Measurements from ENCODE around the gene PDZD2.
"Not testable (repeated sequence)": the region's sequence is repeated elsewhere in the genome, so short reads cannot be mapped to it uniquely, and the experiment has no call there.

PDZD2 gene

DNA sequence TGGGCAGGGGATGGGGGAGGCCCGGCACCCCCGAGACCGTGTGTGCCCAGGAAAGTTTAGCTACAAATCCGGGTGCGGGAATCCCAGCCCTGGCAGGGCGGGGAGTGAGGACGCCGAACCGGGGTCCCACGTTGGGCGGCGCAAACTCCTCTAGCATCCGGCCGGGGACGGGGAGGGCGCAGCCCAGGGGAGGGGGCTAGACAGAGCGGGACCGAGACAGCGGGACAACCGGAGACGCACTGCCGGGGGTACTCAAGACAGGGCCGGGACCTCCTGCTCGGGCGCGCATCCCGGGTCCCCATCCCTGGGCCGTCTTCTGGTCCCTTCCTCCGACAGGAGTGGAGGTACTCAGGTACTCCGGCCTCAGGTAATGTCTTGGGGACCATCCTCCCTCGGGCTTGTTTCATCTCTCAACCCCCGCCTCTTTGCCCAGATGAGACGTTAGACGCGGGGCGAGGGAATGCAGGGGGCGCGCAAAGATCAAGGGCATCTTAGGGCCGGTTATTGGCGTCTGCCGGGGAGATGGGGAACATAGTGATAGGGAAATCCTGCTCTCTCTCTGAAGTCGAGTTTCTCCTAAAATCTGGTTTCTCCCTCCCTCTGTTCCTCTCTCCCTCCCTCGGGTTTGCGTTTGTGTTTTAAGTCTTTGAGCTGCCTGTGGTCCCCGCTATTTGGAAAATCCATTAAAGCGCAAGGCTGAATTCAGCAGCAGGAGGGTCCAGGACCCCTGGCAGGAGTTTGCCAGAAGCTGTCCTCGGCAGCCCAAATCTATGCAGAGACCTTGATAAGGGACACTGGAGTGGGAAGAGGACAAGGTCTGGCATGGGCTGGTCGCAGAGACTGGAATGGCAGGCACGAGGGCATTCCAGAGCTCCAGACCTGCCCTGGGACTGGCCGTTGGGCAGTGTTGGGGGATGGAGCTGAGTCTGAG, 815 bp downstream of the PDZD2 start:
- peak in 1 of 2 experiments; percentile 29 for DNase-seq

DNA sequence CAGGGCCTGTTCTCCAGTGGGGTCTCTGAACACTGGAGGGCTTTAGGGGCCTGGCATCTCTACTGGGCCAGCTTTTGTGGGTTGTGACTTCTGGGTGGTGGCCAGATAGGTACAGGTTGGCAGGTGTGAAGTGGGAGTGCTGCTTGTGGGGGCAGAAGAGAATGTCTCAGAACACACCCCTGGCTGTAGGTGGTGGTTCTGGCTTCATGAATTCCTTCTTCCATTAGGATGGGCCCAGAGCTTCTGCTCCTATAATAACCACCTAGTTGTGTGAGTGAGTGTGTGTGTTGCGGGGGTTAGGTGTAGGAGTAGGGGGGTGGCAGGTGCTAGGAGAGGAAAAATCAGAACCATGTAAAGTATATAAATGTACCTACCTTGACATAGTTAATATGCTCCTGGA, 1.6 kb downstream of the PDZD2 start:
- no peak for DNase-seq

DNA sequence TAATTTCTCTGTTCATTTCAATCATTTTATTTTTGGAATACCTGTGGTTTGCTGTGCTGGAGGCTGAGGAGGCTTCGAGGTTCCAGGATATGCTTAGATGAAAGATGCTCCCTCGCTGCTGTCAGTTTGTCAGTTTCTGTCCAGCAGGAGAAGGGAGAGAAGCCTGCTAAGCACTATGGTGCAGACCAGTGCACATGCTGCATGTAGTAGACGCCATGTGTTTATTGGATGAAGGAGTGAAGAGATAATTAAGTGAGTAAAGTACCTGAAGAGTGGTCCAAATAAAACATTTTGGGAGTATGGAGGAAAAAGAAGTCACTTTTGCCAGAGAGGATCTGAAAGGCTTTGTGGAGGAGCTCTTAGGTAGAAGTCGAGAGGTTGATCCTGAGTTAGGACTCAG, 2.1 kb downstream of the PDZD2 start:
- DNase-seq, result no peak

DNA sequence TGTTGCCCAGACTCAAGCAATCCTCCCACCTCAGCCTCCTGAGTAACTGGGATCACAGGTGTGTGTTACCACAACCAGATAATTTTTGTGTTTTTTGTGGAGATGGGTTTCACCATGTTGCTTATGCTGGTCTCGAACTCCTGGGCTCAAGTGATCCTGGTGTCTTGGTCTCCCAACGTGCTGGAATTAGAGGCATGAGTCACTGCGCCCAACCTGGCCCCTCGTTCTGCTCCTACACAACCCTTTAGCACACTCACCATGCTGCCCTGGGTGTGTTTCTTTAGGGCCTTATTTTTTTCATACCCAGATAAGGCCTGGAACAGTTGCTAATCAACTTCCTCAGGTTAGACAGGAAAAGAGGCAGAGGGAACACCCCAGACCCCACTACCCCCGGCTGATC, 2.6 kb downstream of the PDZD2 start:
- DNase-seq, result no peak

DNA sequence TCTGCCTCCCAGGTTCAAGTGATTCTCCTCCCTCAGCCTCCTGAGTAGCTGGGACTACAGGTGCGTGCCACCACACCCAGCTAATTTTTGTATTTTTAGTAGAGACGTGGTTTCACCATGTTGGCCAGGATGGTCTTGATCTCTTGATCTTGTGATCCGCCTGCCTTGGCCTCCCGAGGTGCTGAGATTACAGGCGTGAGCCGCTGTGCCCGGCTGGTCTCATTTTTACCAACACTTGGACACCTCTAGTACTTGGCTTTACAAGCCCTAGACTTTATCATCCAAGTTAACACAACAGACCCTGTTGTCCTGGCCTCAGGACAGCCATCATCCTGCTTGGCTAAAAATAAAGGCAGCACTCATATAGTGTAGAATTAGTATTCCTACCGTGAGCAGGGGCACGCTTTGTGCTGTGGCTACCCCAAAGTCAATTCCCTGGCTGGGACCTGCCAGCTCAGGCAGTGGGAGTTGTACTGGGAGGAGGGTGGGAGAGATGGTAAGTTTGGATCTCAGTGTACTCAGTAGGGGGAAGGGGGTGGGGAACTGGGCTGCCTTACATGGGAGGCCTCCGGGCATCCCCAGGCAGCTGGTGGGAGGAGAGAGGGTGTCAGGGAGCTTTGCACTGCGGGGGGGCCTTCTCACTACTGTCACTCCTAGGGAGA, 6.6 kb downstream of the PDZD2 start:
- no peak for DNase-seq

DNA sequence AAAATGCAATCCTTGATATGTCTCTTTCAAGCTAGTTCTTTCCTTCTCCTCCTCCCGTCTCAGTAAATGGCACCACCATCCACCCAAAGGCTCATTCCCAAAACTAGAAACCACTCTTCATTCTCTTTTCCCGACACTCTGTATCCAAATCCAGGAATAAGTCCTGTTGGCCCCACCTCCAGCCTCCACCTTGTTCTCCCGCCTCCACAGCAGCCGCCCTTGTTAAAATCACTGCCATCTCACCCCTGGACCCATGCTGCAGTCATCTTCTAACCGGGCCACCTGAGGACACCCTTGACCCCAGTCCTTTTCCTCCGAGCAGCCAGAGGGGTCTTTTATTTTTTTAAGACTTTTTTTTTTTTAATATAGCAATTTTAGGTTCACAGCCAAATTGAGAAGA, 9.4 kb downstream of the PDZD2 start:
- no peak for DNase-seq

DNA sequence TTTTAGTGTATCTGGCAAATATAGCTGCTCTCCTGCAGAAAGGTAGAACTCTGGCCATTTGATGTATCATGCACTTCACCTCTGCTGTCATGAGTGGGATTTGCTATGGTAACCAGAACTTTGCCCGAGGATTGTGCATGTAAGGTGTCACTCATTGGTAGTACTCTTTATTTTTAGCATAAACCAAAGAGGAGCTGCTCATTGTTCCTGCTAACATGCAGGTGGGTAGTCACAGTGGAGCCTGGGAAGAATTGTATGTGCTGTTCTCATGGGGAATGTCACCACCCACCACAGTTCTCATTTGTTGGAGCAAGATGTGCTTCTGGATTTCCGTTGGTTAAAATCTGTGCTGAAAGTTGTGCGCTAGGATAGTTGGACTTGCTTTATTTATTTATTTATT, 12.3 kb downstream of the PDZD2 start:
- no peak for DNase-seq

DNA sequence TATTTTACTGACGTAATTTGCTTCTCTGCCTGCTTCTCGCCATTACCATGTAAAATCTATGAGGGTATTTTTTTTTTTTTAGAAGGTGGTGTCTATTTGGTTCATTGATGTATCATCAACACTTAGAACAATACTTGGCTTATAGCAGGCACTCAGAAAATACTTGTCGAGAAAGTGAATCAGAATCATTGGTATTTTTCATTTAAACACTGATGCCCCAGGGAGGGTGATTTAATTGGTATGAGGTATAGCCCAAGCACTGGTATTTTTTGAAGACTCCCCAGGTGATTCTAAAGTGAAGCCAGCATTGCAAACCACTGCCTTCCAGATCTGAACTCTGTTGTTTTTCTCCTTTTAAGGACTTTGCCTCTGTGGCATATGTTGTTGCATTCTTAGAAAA, 16.6 kb downstream of the PDZD2 start:
- no peak for DNase-seq

DNA sequence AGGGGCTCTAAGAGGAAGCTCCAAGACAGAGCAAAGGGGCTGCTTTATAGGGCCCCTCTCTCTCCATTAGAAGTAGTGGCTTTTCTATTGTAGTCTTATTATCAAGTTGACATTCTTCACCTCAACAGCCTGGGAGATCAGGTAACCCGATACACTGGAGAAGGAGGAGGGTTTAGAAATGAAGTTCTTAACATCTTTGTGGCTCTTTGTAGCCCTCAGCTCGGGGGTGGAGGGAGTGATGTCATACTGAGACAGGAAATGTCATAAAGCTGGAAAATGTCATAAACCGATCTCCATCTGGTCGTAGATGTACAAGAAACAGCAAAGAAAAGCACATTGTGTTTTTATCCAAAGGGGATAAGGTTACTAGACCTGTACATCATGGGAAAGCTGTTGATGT, 17.9 kb downstream of the PDZD2 start:
- DNase-seq, result no peak

DNA sequence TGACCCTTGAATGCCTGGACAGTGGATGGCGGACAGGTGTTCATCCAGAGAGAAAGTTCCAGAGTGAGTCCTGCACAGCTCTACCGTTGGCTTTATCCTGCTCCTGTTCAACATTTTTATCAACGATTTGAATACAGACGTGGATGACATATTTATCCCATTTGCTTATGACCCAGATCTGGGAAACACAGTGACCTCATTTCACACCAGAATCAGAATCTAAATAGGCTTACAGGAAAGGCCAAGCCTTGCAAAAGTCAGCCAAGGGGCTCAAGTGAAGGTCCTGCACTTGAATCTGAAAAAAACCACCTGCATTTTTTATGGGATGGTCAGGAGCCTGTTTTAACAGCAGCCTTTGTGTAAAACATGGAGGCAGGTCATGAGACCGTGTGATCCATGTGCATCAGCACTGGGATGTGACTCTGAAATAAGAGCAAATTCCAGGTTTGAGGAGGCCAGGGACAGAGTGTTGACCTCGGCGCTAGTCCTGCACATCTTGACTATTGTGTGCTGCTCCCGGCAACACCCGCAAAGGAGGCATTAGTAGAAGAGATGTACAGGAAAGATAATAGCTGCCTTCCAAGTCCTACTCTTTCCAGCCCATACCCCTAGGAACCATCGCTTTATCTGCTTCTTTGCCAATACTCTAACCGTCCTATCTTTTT, 18.5 kb downstream of the PDZD2 start:
- no peak for DNase-seq

DNA sequence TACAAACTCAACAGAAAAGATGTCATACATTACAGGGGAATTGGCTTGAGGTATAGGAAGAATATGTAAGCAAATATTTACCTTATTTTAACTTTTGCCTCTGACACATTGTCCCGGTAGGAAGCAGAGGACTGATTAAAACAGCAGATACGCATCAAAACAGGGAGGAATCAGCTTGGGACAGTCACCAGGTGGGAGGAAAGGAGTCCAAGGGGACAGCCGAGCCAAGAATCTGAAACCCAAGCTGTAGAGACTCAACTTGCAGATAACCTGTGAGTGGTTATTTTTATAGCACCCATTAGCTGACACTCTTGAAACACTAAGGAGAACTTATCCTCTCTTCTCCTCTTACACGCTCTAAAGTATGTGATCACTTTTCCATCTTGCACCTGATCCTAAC, 22.3 kb downstream of the PDZD2 start:
- no peak for DNase-seq

DNA sequence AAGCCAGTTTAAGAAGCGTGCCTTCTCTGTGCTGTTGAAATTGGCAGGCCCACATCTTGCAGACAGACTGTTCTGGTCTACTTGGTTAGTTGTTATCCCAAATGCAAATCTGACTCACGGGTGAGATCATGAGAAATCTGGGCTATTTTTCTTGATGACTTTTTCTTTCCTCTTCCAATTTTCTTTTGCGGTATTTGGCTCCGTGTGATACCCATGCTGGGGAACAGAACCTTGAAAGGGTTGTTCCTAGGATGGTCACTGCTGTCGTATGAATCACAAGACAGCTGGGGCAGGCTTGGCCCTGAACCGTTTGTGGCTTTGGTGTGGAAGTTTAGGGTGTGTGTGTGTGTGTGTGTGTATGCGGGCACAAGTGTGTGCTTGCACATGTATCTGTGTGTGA, 24.6 kb downstream of the PDZD2 start:
- DNase-seq, result no peak

DNA sequence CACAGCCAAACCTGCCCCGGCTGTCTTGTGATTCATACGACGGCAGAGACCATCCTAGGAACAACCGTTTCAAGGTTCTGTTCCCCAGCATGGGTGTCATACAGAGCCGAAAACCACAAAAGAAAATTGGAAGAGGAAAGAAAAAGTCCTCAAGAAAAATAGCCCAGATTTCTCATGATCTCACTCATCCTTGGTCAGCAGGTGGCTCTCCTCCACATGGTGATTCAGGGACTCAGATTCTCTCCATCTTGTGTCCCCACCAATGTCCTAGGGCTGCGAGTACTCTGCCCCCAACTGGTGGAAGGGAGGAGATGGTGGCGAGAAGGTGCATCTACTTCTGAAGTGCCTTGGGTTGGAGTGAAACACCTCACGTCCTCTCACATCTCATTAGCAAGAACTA, 25.6 kb downstream of the PDZD2 start:
- peak; percentile 18 for DNase-seq

DNA sequence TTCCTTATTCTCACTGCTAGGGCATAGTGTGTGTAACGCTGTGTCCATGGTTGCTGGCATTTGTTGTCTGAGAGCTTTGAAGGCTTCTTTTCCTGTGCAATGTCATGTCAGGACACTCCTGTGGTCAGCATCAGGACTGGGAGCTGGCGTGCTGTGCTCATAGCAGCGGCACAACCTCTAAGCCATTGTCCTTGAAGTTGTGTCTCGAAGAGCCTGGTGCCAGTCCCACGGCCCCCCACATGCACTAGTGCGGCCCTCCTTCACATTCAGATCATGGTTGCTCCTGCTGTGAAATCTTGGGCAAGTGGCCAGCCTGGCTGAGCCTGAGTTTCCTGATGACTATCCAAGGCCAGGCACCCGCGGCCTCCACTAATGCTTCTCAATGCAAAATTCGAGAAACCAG, 32.4 kb downstream of the PDZD2 start:
- DNase-seq, result no peak

DNA sequence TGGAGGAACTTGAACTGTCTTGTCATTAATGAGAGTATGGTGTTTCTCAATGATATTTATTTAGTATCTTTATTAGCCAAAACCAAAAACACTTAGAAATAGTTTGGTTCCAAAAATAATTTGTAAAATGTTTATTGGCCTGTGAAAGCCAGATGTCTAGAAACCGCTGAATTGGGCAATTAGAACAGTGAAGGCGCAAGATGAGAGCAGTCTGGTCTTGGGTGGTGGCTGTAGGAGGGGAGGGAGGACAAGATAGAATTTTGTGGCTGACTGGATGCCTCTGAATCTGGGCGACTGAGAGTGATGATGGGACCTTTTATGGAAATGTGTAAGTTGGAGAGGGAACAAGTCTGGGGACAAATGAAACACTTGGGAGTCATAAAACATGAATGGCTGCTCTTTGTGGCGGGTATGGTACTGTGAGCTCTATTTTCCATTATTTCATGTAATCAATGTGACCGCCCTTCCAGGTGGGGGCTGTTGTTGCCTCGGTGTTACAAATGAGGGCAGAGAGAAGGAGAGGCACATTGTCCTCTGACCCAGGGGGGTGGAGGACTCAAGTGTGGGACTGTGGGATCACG, 35.5 kb downstream of the PDZD2 start:
- DNase-seq, result no peak

DNA sequence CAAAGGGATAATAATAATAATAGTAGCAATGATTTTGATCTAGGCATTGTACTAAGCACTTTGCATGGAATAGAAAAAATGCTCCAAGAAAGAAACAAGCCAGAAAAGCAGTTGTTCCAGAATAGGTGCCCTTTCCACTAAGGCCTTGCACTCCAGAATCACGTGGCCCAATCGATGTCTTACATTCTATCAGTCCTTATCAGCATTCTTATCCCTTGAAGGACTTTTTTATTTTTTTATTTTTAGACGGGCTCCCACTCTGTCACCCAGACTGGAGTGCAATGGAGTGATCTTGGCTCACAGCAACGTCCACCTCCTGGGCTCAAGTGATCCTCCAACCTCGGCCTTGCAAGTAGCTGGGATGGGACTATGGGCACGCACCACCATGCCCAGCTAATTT, 36.5 kb downstream of the PDZD2 start:
- DNase-seq, result no peak

DNA sequence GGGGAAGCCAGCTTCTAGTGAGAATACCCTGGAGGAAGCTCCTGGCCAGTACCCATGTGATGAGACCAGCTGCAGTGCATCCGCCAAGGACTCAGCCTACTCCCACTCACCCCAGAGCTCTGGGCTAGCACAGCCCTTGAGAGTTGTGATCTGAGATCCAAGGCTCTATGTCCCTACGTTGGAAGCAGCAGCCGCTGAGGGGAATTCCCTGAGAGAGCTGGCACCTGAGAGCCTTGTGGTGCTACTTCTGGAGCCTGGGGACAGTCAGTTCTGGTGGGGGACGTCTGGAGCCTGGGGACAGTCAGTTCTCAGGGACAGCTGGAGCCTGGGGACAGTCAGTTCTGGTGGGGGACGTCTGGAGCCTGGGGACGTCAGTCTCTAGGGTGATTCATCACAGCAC, 39.2 kb downstream of the PDZD2 start:
- DNase-seq, result no peak

DNA sequence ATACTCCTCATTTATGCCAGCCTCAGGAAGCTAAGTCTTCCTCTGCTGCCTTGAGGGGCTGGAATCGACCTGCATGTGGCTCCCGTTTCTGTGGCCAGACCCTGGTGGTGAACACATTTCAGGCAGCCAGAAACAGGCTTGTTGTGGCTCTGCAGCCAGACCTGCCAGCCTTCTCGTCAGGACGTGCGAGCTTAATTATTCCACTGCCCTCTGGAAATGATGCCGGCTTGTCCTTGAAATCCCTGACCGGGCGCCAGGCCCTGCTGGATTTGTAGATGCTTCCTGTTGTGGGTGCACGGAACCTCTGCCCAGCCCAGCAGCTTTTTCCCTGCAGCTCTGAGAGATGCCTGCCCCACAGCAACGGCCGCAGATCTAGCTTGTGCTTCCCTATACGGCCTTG, 41.6 kb downstream of the PDZD2 start:
- DNase-seq, result no peak

DNA sequence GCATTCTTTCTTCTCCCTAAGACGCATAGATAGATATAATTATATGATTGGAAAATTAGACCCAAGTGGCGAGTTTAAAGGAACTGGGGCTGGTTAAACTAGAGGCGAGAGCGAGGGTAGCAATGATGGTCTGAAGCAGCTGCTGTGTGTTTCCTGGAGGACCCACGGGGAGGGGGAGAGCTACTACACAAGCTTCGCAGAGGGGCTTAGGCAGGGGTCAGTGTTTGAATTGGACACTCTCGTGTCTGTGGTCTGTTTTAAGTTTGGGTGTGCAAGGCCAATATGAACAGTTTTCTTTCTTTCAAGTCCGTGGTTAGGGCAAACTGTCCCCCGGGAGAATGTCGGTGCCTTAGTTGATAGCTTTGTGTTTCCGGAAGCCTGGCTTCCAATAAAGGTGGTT, 43.1 kb downstream of the PDZD2 start:
- no peak for DNase-seq

DNA sequence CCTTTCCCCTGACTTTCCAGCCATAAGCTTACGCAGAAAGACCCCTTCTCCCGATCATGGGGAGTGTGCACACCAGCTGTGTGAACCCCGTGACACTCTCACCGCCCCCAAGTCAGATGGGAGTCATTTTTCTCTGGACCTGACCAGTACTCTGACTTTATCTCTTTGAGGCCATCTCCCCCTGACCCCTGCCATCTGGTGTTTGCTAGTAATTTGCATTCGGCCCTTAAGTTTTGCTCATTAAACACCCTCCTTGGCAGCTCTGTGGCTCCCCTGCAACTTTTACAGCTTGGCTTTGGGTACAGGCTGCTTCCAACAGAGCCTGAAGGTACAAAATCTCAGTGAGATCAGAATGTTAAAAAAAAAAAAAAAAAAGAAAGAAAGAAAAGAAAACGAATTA, 43.9 kb downstream of the PDZD2 start:
- DNase-seq, result no peak

DNA sequence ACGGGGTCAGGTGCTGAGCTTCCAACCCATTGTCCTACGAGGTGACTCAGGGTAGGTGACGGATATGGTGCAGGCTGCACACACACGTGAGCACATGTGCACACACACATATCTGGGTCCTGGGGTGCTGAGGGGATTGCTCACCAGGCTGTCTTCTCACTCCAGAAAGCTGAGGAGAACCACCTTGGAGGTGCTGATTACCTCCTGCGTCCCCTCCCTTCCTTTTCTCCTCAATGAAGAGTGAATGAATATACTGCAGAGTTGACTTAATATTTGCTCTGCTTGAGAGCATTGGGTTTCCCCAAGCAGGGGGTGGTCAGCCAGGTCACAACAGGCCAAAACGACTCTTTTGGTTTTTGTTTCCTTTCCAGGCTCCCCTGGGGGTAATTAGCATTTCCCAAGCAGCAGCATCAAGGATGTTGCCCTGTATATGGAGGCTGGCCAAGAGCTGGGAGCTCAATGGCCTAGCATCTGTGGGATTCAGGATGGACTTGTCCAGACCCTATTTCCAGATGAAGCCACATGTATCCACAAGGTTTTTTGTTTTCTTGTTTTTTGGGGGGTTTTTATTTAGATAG, 49.7 kb downstream of the PDZD2 start:
- no peak for DNase-seq

DNA sequence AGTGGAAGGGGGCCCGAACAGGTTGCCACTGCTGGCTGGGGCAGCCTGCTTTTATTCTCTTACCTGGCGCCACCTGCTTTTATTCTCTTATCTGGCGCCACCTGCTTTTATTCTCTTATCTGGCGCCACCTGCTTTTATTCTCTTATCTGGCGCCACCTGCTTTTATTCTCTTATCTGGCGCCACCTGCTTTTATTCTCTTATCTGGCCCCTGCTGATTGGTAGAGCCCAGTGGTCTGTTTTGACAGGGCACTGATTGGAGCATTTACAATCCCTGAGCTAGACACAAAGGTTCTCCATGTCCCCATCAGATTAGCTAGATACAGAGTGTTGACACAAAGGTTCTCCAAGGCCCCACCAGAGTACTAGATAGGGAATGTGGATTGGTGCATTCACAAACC, 52.5 kb downstream of the PDZD2 start:
- not testable (repeated sequence) for DNase-seq

DNA sequence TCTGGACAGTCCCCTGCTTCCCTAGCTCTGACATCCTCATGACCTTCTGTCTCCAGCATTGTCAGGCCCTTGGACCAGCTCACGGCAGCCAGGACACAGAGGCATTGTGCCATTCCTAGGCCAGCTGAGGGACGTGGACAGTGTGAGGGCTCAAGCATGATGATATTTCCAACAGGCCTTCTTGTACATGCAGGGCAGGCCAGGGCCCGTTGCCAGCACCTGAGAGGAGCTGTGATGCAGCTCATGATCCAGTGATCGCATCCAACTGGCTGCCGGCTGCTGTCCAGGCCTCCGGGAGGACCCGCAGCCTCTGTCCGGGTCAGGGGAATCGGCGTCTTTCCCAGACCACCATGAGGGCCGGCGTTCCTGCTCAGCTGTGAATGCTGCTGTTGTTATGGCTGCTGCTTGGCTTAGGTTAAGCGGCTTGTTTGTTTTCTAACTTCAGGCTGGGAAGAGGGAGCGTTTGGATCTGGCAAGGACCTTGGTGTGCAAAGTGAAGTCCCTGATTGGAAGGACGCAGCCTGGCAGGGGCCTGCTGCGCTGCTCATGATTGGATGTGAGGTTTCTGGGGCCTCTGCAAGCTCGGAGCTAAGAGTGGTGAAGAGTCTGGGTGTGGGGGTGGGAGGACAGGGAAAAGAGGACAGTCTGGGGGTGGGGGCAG, 53.8 kb downstream of the PDZD2 start:
- no peak for DNase-seq
